LNCaP clone FGC (cell line): Measurements from ENCODE around the gene SCEL.
A peak's percentile ranks its signal among the peaks of the same experiment; 100 is the strongest.

ENCODE experiments used
- DNase-seq: peaks from one replicate; pipeline ENCODE4 v3.0.0-alpha.2; 2011; ENCODE audit warnings: low read depth
- H3K4me3 ChIP-seq: 2 replicates; pipeline ENCODE4 v1.5.1; 2011; ENCODE audit warnings: mild to moderate bottlenecking, low read depth, low read length, control low read depth
- TF ChIP-seq, protein P1 (sequence below): IDR thresholded peaks from 2 replicates; pipeline ENCODE4 v1.5.1; 2012; ENCODE audit warnings: mild to moderate bottlenecking; ENCODE audit not compliant: control insufficient read depth, insufficient read depth; ENCODE audit errors: extremely low read depth

SCEL gene

DNA sequence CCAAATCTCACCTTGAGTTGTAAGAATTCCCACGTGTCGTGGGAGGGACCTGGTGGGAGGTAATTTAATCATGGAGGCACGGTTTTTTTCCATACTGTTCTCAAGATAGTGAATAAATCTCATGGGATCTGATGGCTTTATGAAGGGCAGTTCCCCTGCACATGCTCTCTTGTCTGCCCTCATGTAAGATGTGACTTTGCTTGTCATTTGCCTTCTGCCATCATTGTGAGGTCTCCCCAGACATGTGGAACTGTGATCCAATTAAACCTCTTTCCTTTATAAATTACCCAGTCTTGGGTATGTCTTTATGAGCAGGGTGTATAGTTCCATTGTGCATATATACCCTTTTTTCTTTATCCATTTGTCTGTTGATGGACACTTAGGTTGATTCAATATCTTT is 13.1 kb downstream of the SCEL start:
- H3K4me3 ChIP-seq, result no peak overlapping the region
- TF ChIP-seq, protein P1, sequence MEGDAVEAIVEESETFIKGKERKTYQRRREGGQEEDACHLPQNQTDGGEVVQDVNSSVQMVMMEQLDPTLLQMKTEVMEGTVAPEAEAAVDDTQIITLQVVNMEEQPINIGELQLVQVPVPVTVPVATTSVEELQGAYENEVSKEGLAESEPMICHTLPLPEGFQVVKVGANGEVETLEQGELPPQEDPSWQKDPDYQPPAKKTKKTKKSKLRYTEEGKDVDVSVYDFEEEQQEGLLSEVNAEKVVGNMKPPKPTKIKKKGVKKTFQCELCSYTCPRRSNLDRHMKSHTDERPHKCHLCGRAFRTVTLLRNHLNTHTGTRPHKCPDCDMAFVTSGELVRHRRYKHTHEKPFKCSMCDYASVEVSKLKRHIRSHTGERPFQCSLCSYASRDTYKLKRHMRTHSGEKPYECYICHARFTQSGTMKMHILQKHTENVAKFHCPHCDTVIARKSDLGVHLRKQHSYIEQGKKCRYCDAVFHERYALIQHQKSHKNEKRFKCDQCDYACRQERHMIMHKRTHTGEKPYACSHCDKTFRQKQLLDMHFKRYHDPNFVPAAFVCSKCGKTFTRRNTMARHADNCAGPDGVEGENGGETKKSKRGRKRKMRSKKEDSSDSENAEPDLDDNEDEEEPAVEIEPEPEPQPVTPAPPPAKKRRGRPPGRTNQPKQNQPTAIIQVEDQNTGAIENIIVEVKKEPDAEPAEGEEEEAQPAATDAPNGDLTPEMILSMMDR, result no peak
- DNase-seq, result no peak

DNA sequence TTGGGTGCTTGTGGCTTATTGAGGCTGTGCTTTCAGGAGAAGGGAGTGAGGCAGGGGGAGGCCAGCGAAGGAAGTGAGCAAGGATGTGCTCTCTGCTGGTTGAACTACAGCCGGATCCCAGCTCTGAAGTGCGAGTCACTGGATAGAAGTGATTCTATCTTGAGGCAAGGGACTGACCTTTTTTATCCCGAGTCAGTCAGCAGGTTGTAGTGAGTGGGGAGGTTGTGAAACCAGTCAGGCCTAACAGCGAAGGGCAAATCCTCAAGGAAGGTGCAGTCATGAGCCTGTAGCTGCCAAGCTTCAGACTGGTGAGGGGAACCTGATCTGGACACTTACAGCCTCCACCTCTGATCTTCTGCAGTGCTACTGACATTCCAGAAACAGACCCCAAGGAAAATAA is 18.6 kb downstream of the SCEL start:
- no peak overlapping the region for H3K4me3 ChIP-seq
- DNase-seq, result no peak
- TF ChIP-seq, protein P1, result no peak

DNA sequence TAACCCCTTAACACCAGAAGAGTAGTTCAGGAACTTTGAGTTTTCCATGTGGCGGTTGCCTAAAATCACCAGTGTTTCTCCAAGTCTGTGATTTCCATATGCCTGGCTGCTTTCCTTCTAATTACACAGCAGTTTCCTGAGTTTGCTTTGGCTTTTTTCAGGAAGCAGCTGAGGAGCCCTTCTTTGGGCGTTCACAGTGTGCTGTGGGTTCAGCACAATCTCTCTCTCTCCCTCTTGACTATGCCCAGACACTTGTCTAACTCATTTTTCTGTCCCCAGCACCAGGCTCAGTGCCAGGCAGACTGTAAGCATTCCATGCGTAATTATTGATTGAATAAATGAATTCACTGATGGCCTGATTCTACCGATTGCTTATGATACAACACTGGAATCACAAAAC is 19.7 kb downstream of the SCEL start:
- TF ChIP-seq, protein P1, result no peak
- H3K4me3 ChIP-seq, result no peak overlapping the region
- DNase-seq, result no peak

DNA sequence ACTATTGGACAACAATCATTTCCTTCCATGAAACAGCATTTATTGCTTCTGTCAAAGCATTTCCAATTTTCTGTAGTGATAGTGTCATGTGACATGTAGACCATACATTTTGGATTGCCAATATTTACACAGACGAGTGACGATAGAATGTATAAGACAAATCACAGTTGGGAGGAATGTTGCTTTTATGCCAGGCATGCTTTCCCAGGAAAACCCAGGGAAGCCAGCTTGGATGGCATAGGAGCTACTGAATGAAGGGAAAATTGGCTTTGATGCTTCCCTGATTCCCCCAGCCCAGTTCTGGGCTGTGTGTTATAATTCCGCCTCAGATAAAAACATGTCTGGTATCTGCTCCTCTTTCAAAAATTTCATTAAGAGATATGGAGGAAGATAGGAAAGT is 22.5 kb downstream of the SCEL start:
- TF ChIP-seq, protein P1, result no peak
- DNase-seq, result no peak
- no peak overlapping the region for H3K4me3 ChIP-seq

DNA sequence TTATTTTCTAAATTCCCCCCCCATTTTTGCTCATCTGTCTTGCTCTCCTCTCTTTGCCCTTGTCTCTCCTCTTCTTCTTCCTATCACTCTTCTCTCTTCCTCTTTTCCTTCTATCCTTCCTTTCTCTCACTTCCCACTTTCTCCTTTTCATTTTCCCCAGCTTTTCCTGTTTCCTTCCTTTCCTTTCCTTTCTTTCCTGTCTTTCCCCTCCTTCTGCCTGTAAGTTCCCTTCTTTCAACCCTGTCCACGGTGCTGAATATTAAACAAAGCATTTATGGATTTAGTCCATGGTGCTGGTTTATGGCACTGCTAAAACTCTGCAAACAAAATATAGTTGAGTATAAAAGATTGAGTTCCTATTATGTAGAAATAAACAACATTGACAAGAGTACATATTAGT is 27.6 kb downstream of the SCEL start:
- peak; percentile 59 for DNase-seq
- no peak overlapping the region for H3K4me3 ChIP-seq
- TF ChIP-seq, protein P1, result no peak

DNA sequence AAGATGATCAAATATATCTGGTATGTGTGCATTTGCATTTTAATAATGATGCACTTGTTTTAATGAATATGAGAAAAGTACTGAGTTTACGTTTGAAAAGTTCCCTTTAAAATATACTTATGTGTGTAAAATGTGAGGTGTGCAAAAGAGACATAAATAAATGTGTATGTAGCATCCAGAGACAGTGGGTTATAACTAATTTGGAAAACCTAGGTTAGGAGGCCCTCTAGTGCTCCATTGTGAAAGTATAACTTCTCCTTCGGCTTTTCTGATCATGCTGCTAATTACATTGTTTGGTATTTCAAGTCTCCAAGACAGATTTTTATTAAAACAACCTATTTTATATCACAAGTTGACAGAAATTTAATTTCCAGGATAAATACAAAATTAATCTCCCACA is 30.1 kb downstream of the SCEL start:
- TF ChIP-seq, protein P1, result peak; percentile 53
- peak; percentile 13 for DNase-seq
- no peak overlapping the region for H3K4me3 ChIP-seq

DNA sequence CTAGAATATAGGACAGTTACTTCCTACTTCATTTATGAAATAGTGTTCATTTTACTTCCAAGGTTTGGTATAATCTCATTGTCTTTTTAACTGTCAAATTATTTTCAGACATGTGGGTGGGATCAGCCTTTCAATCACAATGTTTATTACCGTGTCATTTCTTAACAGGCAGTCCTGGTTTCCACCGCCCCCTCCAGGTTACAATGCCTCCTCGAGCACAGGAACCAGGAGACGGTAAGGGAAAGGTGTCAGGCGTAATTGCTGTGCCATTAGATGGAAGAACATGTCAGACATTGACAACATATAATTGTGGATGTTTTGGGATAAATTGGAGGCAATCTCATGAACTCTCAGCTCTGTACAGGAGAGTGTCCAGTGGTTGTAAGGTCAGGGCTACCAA is 36.5 kb downstream of the SCEL start:
- DNase-seq, result no peak
- TF ChIP-seq, protein P1, result no peak
- H3K4me3 ChIP-seq, result no peak overlapping the region
